ENCODE measurements around the gene ROPN1.
"Not testable (repeated sequence)": the region's sequence is repeated elsewhere in the genome, so short reads cannot be mapped to it uniquely, and the experiment has no call there.

ROPN1 gene

GRCh38 chr3:124014366-124014942 lies 22.5 kb upstream of the ROPN1 start:
- TF ChIP-seq CTCF (IDR thresholded peaks at IDR 0.05; ENCODE audit: borderline replicate concordance, insufficient read depth, low read depth, low read length): no peak
- no peak overlapping the region for H3K4me3 ChIP-seq (ENCODE audit: low read depth, low read length)

- H3K4me3 ChIP-seq (ENCODE audit: low read depth, low read length): not testable (repeated sequence)
Measured at GRCh38 chr3:124008321-124008720, 16.4 kb upstream of the ROPN1 start.

- no peak overlapping the region for H3K4me3 ChIP-seq (ENCODE audit: low read depth, low read length)
- no peak for TF ChIP-seq CTCF (IDR thresholded peaks at IDR 0.05; ENCODE audit: borderline replicate concordance, insufficient read depth, low read depth, low read length)
Measured at GRCh38 chr3:124007186-124007585, 15.3 kb upstream of the ROPN1 start.

- not testable (repeated sequence) for H3K4me3 ChIP-seq (ENCODE audit: low read depth, low read length)
Measured at GRCh38 chr3:124002405-124003079, 10.6 kb upstream of the ROPN1 start.

- not testable (repeated sequence) for H3K4me3 ChIP-seq (ENCODE audit: low read depth, low read length)
Measured at GRCh38 chr3:124001366-124001765, 9.4 kb upstream of the ROPN1 start.

GRCh38 chr3:123997543-123997942 lies 5.6 kb upstream of the ROPN1 start:
- H3K4me3 ChIP-seq (ENCODE audit: low read depth, low read length): no peak overlapping the region
- TF ChIP-seq CTCF (IDR thresholded peaks at IDR 0.05; ENCODE audit: borderline replicate concordance, insufficient read depth, low read depth, low read length): no peak

GRCh38 chr3:123993818-123994217 lies 1.9 kb upstream of the ROPN1 start:
- TF ChIP-seq CTCF (IDR thresholded peaks at IDR 0.05; ENCODE audit: borderline replicate concordance, insufficient read depth, low read depth, low read length): no peak
- no peak overlapping the region for H3K4me3 ChIP-seq (ENCODE audit: low read depth, low read length)

- no peak overlapping the region for H3K4me3 ChIP-seq (ENCODE audit: low read depth, low read length)
- no peak for TF ChIP-seq CTCF (IDR thresholded peaks at IDR 0.05; ENCODE audit: borderline replicate concordance, insufficient read depth, low read depth, low read length)
Measured at GRCh38 chr3:123986427-123986826, 5.5 kb downstream of the ROPN1 start.

GRCh38 chr3:123984957-123985356 lies 7.0 kb downstream of the ROPN1 start:
- H3K4me3 ChIP-seq (ENCODE audit: low read depth, low read length): no peak overlapping the region
- TF ChIP-seq CTCF (IDR thresholded peaks at IDR 0.05; ENCODE audit: borderline replicate concordance, insufficient read depth, low read depth, low read length): no peak
